ENCODE results near the gene GLIS1.
A peak's percentile ranks its signal among the peaks of the same experiment; 100 is the strongest.

GLIS1 gene

DNA sequence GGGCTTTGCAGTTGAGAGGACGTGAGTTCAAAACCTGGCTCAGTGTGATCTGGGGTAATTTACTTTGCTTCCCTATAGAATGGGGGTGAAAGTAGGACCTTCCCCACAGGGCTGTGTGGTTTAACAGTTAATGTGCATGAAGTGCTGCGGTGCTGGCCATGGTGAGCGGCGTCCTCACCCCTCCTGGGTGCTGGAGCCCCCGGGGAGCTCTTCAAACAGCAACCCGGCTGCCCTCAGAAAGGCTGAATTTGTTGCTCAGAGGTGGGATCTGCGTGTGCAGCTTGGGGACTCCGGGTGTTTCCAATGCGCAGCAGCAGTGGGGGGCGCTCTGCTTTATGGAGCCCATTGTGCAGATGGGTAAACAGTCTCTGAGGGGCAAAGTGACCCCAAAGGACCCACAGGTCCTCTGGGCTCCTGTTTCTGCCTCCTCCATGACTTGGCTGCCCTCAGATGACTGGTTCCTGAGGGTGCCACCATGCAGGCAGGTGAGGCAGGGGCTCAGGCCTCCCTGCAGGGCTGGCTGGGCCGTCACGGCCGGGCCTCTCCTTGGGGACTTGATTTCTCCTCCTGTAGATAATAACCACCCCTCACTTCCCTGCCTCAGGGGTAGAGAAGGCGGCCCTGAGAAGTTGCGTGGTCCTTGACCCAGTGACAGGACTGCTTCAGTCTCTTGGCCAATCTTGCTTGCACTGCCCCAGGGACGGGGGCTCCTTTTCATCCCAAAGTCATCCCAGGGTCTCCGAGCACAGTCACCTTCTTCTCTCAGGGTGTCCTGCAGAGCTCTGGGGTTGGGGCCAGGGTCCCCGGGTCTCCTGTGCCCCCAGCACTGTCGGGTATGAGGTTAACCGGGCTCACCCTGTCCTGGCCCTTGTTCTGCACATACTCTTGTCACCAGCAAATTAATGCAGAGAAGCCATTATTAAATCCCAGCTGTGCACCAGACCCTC, 239.4 kb downstream of the GLIS1 start:
- peak overlapping the region; percentile 43 for H3K4me3 ChIP-seq (ENCODE audit: low read length, poor library complexity, severe bottlenecking)
- peak; percentile 28; the same call in 1 of the 2 replicates for TF ChIP-seq CTCF (conservative IDR thresholded peaks at IDR 0.05; ENCODE audit: low read length)
- TF ChIP-seq EZH2phosphoT487 (IDR thresholded peaks at IDR 0.05; ENCODE audit: borderline replicate concordance) = no peak
- H3K9ac ChIP-seq (ENCODE audit: low read depth, low read length, poor library complexity, severe bottlenecking) = peak overlapping the region; percentile 60
- H3K9me3 ChIP-seq (ENCODE audit: insufficient read depth, low read depth, low read length) = no peaks in the 10 kb centered on the region
- no peaks in the 10 kb centered on the region for H4K20me1 ChIP-seq (ENCODE audit: insufficient read depth, low read length, poor library complexity, severe bottlenecking)
- peak overlapping the region; percentile 71 for H3K4me2 ChIP-seq (ENCODE audit: low read depth, low read length, poor library complexity, severe bottlenecking)
- H3K36me3 ChIP-seq (ENCODE audit: insufficient read depth, low read length) = no peaks in the 10 kb centered on the region
- H3K4me1 ChIP-seq (ENCODE audit: insufficient read depth, low read length, poor library complexity, severe bottlenecking) = peaks cover 51% of the 10 kb centered on the region
- H3K9me2 ChIP-seq (replicated peaks; ENCODE audit: low read depth, low read length) = no peaks in the 10 kb centered on the region
- H3K79me2 ChIP-seq (ENCODE audit: insufficient read depth, low read length) = no peaks in the 10 kb centered on the region
- H3K27me3 ChIP-seq (ENCODE audit: insufficient read depth, low read length, poor library complexity, severe bottlenecking) = no peaks in the 10 kb centered on the region
- H2AFZ ChIP-seq (ENCODE audit: low read length) = no peak overlapping the region
- H3F3A ChIP-seq (ENCODE audit: low read depth) = peaks cover 6% of the 10 kb centered on the region; the same call in 1 of the 2 replicates

- Histone ChIP-seq H3K4me3 (ENCODE audit: low read length, poor library complexity, severe bottlenecking) (peak overlapping the region; percentile 43), H4K20me1 (ENCODE audit: insufficient read depth, low read length, poor library complexity, severe bottlenecking) (no peaks in the 10 kb centered on the region), H3K9me3 (ENCODE audit: insufficient read depth, low read depth, low read length) (no peaks in the 10 kb centered on the region), H3F3A (ENCODE audit: low read depth) (peaks cover 6% of the 10 kb centered on the region; the same call in 1 of the 2 replicates), H3K9me2 (replicated peaks; ENCODE audit: low read depth, low read length) (no peaks in the 10 kb centered on the region), H3K36me3 (ENCODE audit: insufficient read depth, low read length) (no peaks in the 10 kb centered on the region), H3K9ac (ENCODE audit: low read depth, low read length, poor library complexity, severe bottlenecking) (peak overlapping the region; percentile 60), H3K4me1 (ENCODE audit: insufficient read depth, low read length, poor library complexity, severe bottlenecking) (peaks cover 51% of the 10 kb centered on the region), H3K27me3 (ENCODE audit: insufficient read depth, low read length, poor library complexity, severe bottlenecking) (no peaks in the 10 kb centered on the region), H3K4me2 (ENCODE audit: low read depth, low read length, poor library complexity, severe bottlenecking) (peak overlapping the region; percentile 71), H3K79me2 (ENCODE audit: insufficient read depth, low read length) (no peaks in the 10 kb centered on the region), H2AFZ (ENCODE audit: low read length) (peak overlapping the region; percentile 52; the same call in 1 of the 2 replicates)
- TF ChIP-seq EZH2phosphoT487 (IDR thresholded peaks at IDR 0.05; ENCODE audit: borderline replicate concordance) (no peak), CTCF (conservative IDR thresholded peaks at IDR 0.05; ENCODE audit: low read length) (no peak)
Observed at GRCh38 chr1:53498555-53499131, 240.3 kb downstream of the GLIS1 start.

GRCh38 chr1:53495633-53496345, 243.2 kb downstream of the GLIS1 start:
- TF ChIP-seq EZH2phosphoT487 (IDR thresholded peaks at IDR 0.05; ENCODE audit: borderline replicate concordance) (no peak), CTCF (conservative IDR thresholded peaks at IDR 0.05; ENCODE audit: low read length) (no peak)
- Histone ChIP-seq H4K20me1 (ENCODE audit: insufficient read depth, low read length, poor library complexity, severe bottlenecking) (no peaks in the 10 kb centered on the region), H3K4me1 (ENCODE audit: insufficient read depth, low read length, poor library complexity, severe bottlenecking) (peaks cover 37% of the 10 kb centered on the region), H3K27me3 (ENCODE audit: insufficient read depth, low read length, poor library complexity, severe bottlenecking) (no peaks in the 10 kb centered on the region), H3K9me3 (ENCODE audit: insufficient read depth, low read depth, low read length) (no peaks in the 10 kb centered on the region), H2AFZ (ENCODE audit: low read length) (no peak overlapping the region), H3F3A (ENCODE audit: low read depth) (peaks cover 6% of the 10 kb centered on the region; the same call in 1 of the 2 replicates), H3K79me2 (ENCODE audit: insufficient read depth, low read length) (no peaks in the 10 kb centered on the region), H3K4me3 (ENCODE audit: low read length, poor library complexity, severe bottlenecking) (no peak overlapping the region), H3K9me2 (replicated peaks; ENCODE audit: low read depth, low read length) (no peaks in the 10 kb centered on the region), H3K36me3 (ENCODE audit: insufficient read depth, low read length) (no peaks in the 10 kb centered on the region), H3K9ac (ENCODE audit: low read depth, low read length, poor library complexity, severe bottlenecking) (no peak overlapping the region), H3K4me2 (ENCODE audit: low read depth, low read length, poor library complexity, severe bottlenecking) (no peak overlapping the region)
